IPS-15b (cell line): Measurements from ENCODE around the gene NR3C2.
"Not testable (repeated sequence)": the region's sequence is repeated elsewhere in the genome, so short reads cannot be mapped to it uniquely, and the experiment has no call there.

Experiments
- H3K27me3 ChIP-seq: one replicate; pipeline ENCODE4 v1.6.1; 2013; ENCODE audit warnings: low read length; ENCODE audit not compliant: control insufficient read depth, insufficient read depth
- H3K36me3 ChIP-seq: one replicate; pipeline ENCODE4 v1.6.1; 2013; ENCODE audit warnings: low read length; ENCODE audit not compliant: control insufficient read depth, insufficient read depth
- H3K4me1 ChIP-seq: one replicate; pipeline ENCODE4 v1.6.1; 2013; ENCODE audit warnings: mild to moderate bottlenecking, low read length; ENCODE audit not compliant: control insufficient read depth, insufficient read depth
- H3K4me3 ChIP-seq: one replicate; pipeline ENCODE4 v1.5.1; 2013; ENCODE audit warnings: low read depth, low read length
- H3K9ac ChIP-seq: one replicate; pipeline ENCODE4 v1.6.1; 2013; ENCODE audit warnings: low read depth, mild to moderate bottlenecking, low read length
- H3K9me3 ChIP-seq: one replicate; pipeline ENCODE4 v1.6.1; 2013; ENCODE audit warnings: mild to moderate bottlenecking, low read length; ENCODE audit not compliant: control insufficient read depth, insufficient read depth

The NR3C2 gene

DNA sequence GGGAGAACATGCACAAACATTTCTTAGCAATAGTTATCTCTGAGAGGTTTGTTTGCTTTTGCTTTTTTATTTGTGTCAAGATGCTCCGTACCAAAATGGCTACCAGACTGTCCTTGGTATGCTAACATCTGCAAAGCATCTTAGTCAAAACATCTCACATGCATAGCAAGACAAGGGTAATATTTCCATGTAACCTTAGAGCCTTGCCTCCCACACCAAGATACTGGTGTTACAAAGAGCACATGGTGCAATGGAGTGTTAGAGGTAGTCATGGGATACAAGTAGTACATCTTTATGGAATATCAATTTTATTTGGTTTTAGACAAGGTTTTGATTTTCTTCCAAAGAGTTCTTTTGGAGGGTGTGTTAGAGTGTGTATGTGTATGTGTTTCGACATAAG lies 109.7 kb downstream of the NR3C2 start:
- H3K9me3 ChIP-seq: no peaks in the 10 kb centered on the region
- no peak overlapping the region for H3K9ac ChIP-seq
- H3K36me3 ChIP-seq: no peaks in the 10 kb centered on the region
- no peaks in the 10 kb centered on the region for H3K27me3 ChIP-seq
- H3K4me3 ChIP-seq: no peak overlapping the region
- H3K4me1 ChIP-seq: peaks cover 7% of the 10 kb centered on the region

DNA sequence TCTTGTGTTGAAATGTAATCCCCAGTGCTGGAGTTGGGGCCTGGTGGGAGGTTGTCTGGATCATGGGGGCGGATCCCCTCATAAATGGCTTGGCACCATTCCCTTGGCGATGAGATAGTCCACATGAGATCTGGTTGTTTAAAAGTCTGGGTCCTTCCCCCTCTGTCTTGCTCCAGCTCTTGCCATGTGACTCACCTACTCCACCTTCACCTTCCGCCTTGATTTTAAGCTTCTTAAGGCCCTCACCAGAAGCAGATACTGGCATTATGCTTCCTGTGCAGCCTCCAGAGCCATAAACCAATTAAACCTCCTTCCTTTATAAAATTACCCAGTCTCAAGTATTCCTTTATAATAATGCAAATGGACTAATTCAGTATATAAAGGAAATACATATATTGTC lies 111.5 kb downstream of the NR3C2 start:
- Histone ChIP-seq H3K36me3 (no peaks in the 10 kb centered on the region), H3K27me3 (no peaks in the 10 kb centered on the region), H3K9me3 (no peaks in the 10 kb centered on the region), H3K9ac (no peak overlapping the region), H3K4me1 (peaks cover 7% of the 10 kb centered on the region), H3K4me3 (no peak overlapping the region)

DNA sequence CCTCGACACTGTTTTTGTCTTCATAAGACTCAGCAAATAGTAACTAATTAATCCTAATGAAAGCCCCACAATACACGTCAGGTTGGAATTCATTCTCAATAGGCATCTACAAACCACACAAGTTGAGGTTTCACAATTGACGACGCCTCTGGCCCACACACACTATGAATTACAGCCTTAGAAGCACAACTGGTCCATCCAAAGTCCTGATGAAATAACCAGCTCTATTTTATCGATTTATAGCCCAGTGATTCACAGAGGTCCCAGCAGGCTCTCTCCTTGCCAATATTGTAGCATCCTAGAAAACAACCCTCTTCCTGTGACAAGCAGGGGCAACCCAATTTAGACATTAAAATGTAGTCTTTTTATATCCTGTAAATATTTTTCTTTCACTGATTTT lies 112.1 kb downstream of the NR3C2 start:
- no peaks in the 10 kb centered on the region for H3K27me3 ChIP-seq
- H3K4me1 ChIP-seq: peaks cover 7% of the 10 kb centered on the region
- H3K9me3 ChIP-seq: no peaks in the 10 kb centered on the region
- no peak overlapping the region for H3K4me3 ChIP-seq
- H3K9ac ChIP-seq: no peak overlapping the region
- H3K36me3 ChIP-seq: no peaks in the 10 kb centered on the region

DNA sequence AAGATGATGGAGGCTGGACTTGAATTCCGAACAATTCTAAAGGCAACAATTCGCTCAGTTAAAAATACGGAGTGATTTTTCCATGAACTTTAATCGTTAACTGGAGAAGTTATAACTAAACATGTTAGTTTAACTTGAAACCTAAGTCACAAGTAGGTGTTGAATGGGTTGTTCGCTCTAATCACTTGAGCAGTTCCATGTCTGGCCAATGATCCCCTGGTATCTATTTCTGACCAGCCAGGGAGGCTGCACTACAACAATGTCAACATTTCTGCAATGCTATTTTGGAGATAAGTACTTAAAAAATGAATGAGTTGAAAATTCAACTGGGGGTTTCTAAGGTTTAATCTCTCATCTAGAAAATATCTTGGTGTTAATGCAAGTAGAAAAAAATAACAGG lies 112.5 kb downstream of the NR3C2 start:
- Histone ChIP-seq H3K36me3 (no peaks in the 10 kb centered on the region), H3K27me3 (no peaks in the 10 kb centered on the region), H3K9ac (no peak overlapping the region), H3K4me1 (peaks cover 7% of the 10 kb centered on the region), H3K4me3 (no peak overlapping the region), H3K9me3 (no peaks in the 10 kb centered on the region)

DNA sequence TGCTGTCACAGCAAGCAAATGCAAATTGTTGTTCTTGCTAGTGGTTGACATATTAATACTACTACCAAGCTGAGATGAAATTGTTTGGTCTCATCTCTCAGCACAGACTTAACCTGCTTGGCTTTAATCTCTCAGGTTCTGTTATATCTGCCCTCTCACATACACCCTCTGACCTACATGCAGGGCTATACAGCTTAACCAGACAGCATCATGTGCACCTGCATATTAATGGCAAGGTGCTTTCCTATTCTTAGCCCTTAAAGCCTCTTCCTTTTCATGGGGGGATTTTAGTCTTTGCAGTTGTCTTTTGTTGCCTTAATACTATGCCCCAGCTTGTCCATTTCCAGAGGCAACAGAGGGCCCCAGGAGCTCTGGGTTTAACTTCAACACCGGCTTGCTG lies 114.5 kb downstream of the NR3C2 start:
- no peak overlapping the region for H3K9ac ChIP-seq
- no peak overlapping the region for H3K4me3 ChIP-seq

DNA sequence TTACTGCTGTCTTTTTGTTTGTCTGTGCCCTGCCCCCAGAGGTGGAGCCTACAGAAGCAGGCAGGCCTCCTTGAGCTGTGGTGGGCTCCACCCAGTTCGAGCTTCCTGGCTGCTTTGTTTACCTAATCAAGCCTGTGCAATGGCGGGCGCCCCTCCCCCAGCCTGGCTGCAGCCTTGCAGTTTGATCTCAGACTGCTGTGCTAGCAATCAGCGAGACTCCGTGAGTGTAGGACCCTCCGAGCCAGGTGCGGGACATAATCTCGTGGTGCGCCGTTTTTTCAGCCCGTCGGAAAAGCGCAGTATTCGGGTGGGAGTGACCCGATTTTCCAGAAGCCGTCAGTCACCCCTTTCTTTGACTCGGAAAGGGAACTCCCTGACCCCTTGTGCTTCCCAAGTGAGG lies 118.9 kb downstream of the NR3C2 start:
- not testable (repeated sequence) for H3K9me3 ChIP-seq, H3K9ac ChIP-seq, H3K27me3 ChIP-seq, H3K36me3 ChIP-seq, H3K4me1 ChIP-seq
- peak overlapping the region; percentile 42 for H3K4me3 ChIP-seq

More for the DNA sequence above, 114.5 kb downstream of the NR3C2 start:
- H3K4me1 ChIP-seq: peaks cover 9% of the 10 kb centered on the region
- no peaks in the 10 kb centered on the region for H3K27me3 ChIP-seq
- H3K36me3 ChIP-seq: no peaks in the 10 kb centered on the region
- no peaks in the 10 kb centered on the region for H3K9me3 ChIP-seq

DNA sequence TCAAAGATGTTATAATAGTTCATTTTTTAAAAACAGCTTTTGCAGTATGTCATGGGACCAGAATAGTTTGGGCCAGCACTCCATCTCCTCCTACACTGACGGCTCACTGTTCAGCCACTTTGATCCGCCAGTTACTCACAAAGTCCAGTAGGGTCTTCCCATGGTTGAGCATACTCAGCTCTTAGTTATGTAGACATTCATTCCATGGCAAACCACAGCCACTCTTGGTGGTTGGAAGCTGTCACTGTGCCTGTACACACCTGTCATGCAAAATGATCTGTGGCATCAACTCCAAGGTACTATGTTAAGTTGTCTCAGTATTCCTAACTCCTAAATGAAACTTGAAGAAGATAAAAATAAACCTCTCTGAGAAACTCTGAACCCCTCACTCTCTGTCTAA lies 127.2 kb downstream of the NR3C2 start:
- Histone ChIP-seq H3K4me3 (no peak overlapping the region), H3K9me3 (no peaks in the 10 kb centered on the region), H3K27me3 (no peaks in the 10 kb centered on the region), H3K36me3 (no peaks in the 10 kb centered on the region), H3K9ac (no peak overlapping the region), H3K4me1 (no peaks in the 10 kb centered on the region)

DNA sequence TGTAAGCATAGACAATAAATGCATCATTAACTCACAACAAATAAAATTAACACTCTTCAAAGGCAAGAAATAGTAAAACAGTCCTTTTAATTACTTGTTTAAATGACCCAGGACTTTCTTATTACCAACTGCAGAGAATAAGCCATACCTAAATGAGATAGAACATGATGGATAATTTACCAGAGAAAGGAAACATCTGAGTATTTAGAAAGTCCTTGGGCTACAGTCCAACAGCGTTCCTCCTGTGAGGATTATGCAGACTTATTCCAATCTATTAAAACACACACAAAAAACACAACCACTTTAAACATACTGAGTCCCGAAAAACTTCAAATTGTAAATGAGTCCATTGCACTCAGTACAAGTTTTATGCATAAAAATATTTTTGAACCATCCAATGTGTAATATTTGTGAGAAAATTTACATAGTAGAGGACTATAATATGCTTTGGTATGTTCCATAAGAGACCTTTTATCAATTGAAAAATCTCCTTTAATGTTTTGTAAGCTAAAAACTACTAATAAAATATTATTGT lies 129.2 kb downstream of the NR3C2 start:
- H3K9me3 ChIP-seq: no peaks in the 10 kb centered on the region
- no peaks in the 10 kb centered on the region for H3K27me3 ChIP-seq
- no peaks in the 10 kb centered on the region for H3K36me3 ChIP-seq
- no peak overlapping the region for H3K9ac ChIP-seq
- no peaks in the 10 kb centered on the region for H3K4me1 ChIP-seq
- H3K4me3 ChIP-seq: no peak overlapping the region

DNA sequence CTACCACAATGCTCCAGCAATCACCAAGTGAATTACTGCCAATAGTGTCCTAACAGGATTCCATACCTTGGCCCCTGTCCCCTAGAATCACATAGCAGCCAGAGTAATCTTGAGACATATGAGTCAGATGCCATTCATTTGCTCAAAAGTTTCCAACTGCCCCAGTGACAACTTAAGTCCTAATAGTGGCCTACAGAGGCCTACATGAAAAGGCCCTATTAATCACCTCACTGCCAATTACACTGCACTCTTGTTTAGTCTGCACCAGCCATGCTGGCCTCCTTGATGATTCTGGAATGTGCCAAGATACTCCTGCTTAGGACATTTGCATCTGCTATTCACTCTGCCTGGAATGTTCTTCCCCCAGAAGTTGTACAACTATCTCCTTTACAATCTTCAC lies 130.7 kb downstream of the NR3C2 start:
- Histone ChIP-seq H3K36me3 (no peaks in the 10 kb centered on the region), H3K4me1 (no peaks in the 10 kb centered on the region), H3K4me3 (no peak overlapping the region), H3K27me3 (no peaks in the 10 kb centered on the region), H3K9ac (no peak overlapping the region), H3K9me3 (no peaks in the 10 kb centered on the region)

DNA sequence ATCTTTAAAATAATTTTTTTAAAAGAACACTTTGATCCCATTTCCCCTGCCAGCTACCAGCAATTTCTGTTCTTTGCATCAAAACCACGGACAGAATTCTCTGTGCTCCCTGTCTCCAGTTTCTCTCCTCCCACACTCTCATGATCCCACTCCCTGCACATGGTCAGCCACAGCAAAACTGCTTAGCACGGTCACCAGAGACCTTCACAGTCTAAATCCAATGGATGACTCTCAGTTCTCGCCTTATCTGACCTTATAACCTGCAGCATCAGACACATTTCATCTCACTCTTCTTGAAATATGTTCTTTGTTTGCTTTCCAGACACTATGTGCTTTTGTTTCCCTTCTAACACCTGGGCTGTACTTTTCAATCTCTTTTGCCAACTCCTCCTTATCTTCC lies 131.5 kb downstream of the NR3C2 start:
- no peaks in the 10 kb centered on the region for H3K27me3 ChIP-seq
- H3K36me3 ChIP-seq: no peaks in the 10 kb centered on the region
- H3K9me3 ChIP-seq: no peaks in the 10 kb centered on the region
- H3K9ac ChIP-seq: no peak overlapping the region
- no peaks in the 10 kb centered on the region for H3K4me1 ChIP-seq
- H3K4me3 ChIP-seq: no peak overlapping the region

DNA sequence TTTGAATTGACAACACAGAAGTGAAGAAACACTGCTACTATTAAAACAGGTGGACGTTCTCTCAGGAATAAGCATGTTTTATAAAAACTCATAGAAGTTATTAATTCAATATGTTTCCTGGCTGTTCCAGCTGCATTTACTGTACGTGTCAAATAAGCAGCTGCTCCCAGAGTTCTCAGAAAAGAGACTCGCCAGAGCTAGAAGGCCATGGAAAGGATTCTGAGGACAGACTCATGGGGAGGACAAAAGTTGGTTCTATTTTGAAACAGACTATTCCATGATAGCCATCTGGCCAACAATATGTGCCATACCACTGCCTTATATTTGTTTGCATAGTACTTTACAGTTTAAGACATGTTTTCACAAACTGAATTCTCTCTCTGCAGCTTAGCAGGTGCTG lies 136.5 kb downstream of the NR3C2 start:
- no peaks in the 10 kb centered on the region for H3K4me1 ChIP-seq
- no peaks in the 10 kb centered on the region for H3K36me3 ChIP-seq
- no peak overlapping the region for H3K9ac ChIP-seq
- no peaks in the 10 kb centered on the region for H3K9me3 ChIP-seq
- no peak overlapping the region for H3K4me3 ChIP-seq
- no peaks in the 10 kb centered on the region for H3K27me3 ChIP-seq

DNA sequence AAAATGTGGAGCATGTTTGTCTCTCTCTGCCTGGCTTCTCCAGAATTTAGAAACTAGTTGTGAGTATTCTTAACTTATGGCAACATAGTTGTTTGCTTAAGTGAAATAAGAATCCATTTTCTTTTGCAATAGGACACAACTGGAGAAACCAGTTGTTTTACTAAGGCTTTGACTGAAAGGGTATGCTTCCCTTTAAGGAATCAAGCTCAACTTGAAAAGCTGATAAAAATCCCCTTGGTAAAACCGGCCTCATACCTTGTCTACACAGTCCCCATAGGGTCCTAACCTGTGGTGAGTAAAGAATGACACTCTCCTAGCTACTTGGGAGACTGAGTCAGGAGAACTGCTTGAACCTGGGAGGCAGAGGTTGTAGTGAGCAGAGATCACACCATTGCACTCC lies 139.8 kb downstream of the NR3C2 start:
- Histone ChIP-seq H3K4me3 (no peak overlapping the region), H3K27me3 (no peaks in the 10 kb centered on the region), H3K9ac (no peak overlapping the region), H3K4me1 (no peaks in the 10 kb centered on the region), H3K36me3 (no peaks in the 10 kb centered on the region), H3K9me3 (no peaks in the 10 kb centered on the region)

DNA sequence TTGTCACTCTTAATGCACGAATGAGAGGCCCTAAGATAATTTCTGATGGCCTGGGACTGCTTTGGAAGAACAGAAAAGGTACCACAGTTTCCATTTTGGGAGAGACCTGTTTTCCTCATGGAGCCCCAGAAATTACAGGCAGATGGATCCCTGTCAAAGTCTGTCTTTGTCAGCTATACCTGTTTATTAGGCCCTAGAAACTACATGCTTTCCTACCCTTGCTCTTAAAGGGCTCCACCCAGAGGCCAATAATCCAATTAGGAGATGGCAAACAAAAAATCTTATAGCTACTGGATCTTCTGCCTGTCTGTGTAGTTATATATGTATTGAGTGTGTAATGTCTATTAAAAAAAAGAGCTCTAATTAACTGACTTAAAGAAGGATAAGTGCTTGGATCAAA lies 141.3 kb downstream of the NR3C2 start:
- Histone ChIP-seq H3K36me3 (no peaks in the 10 kb centered on the region), H3K9ac (no peak overlapping the region), H3K9me3 (no peaks in the 10 kb centered on the region), H3K27me3 (no peaks in the 10 kb centered on the region), H3K4me1 (no peaks in the 10 kb centered on the region), H3K4me3 (no peak overlapping the region)
